ENCODE results near the gene STAB2.

STAB2 gene

GRCh38 chr12:103656291-103656690 is 69.2 kb downstream of the STAB2 start:
- DNase-seq: no peak

- peak; percentile 13 for DNase-seq
Observed at GRCh38 chr12:103657331-103657730, 70.3 kb downstream of the STAB2 start.

- DNase-seq: no peak
Observed at GRCh38 chr12:103664626-103665025, 77.6 kb downstream of the STAB2 start.

GRCh38 chr12:103665971-103666370 is 78.9 kb downstream of the STAB2 start:
- no peak for DNase-seq

GRCh38 chr12:103667125-103667524 is 80.1 kb downstream of the STAB2 start:
- DNase-seq: no peak

GRCh38 chr12:103668520-103668919 is 81.4 kb downstream of the STAB2 start:
- no peak for DNase-seq

GRCh38 chr12:103671367-103671766 is 84.3 kb downstream of the STAB2 start:
- DNase-seq: no peak

- no peak for DNase-seq
Observed at GRCh38 chr12:103672401-103673119, 85.5 kb downstream of the STAB2 start.

GRCh38 chr12:103673487-103673886 is 86.4 kb downstream of the STAB2 start:
- no peak for DNase-seq

- no peak for DNase-seq
Observed at GRCh38 chr12:103673891-103674375, 86.9 kb downstream of the STAB2 start.

- DNase-seq: no peak
Observed at GRCh38 chr12:103676893-103677292, 89.8 kb downstream of the STAB2 start.

GRCh38 chr12:103677341-103677740 is 90.3 kb downstream of the STAB2 start:
- DNase-seq: no peak

- no peak for DNase-seq
Observed at GRCh38 chr12:103677905-103678304, 90.8 kb downstream of the STAB2 start.

- no peak for DNase-seq
Observed at GRCh38 chr12:103679421-103680170, 92.5 kb downstream of the STAB2 start.

- DNase-seq: no peak
Observed at GRCh38 chr12:103680591-103681141, 93.6 kb downstream of the STAB2 start.

GRCh38 chr12:103686026-103686425 is 99.0 kb downstream of the STAB2 start:
- DNase-seq: no peak

- DNase-seq: no peak
Observed at GRCh38 chr12:103687253-103687652, 100.2 kb downstream of the STAB2 start.

GRCh38 chr12:103688376-103689063 is 101.4 kb downstream of the STAB2 start:
- DNase-seq: no peak

- DNase-seq: no peak
Observed at GRCh38 chr12:103690426-103690825, 103.4 kb downstream of the STAB2 start.

- DNase-seq: no peak
Observed at GRCh38 chr12:103691063-103691462, 104.0 kb downstream of the STAB2 start.

GRCh38 chr12:103696101-103696500 is 109.0 kb downstream of the STAB2 start:
- no peak for DNase-seq

GRCh38 chr12:103697971-103698751 is 111.1 kb downstream of the STAB2 start:
- no peak for DNase-seq
